Sciatic nerve (tissue), 2 donors: Measurements from ENCODE around the gene AP5Z1. TPM values are rescaled to one million over a fixed set of nuclear protein-coding genes. Genes with fewer than 3 reads are reported as not detected.

Experiments
- ATAC-seq: fragments of 200-7000 bp; cut with Tn5 transposase; one replicate; pipeline ENCODE4 v1.9.1; 2020; ENCODE audit warnings: mild to moderate bottlenecking, moderate library complexity
- DNase-seq: peaks from one replicate; pipeline ENCODE4 v3.0.0-alpha.2; 2020; ENCODE audit warnings: low spot score
- intact Hi-C: fragments of 100-400 bp; cut with DNase I; formaldehyde crosslinking; loops from one replicate; pipeline ENCODE4 v1.14.2; 2022
- total RNA-seq: library from RNA; stranded (reverse); fragmentation: NEBNext Ultra II Directional; extraction: Animal tissue kit (Norgen Biotek cat#: 25700); gene quantifications from one replicate; pipeline ENCODE4 v1.2.1, GENCODE V29; 2021
- donor health status: DM: no; HTN: no; CAD: no.
- donor health status: DM: no; HTN: no; CAD: no.

Gene AP5Z1
- total RNA-seq = 36.2 TPM

GRCh38 chr7:4775250-4775847 is at the start of gene AP5Z1:
AP5Z1 (plus strand) TSS chr7:4775623; CDS start chr7:4775716, 93 bp downstream.
- peak; percentile 99 for ATAC-seq
- intact Hi-C loops = no loop called here
- peak; percentile 98 for DNase-seq

- DNase-seq = no peak
- intact Hi-C loops = no loop called here
- peak; percentile 13 for ATAC-seq
Observed at GRCh38 chr7:4725850-4726450, 49.5 kb upstream of the AP5Z1 start.

- intact Hi-C loops = no loop called here
- ATAC-seq = no peak
- DNase-seq = no peak
Observed at GRCh38 chr7:4726566-4726965, 48.9 kb upstream of the AP5Z1 start.

GRCh38 chr7:4727914-4728705 is 47.3 kb upstream of the AP5Z1 start:
- DNase-seq = no peak
- ATAC-seq = no peak
- intact Hi-C loops = no loop called here

GRCh38 chr7:4729266-4729665 is 46.2 kb upstream of the AP5Z1 start:
- no peak for DNase-seq
- intact Hi-C loops = no loop called here
- ATAC-seq = no peak

GRCh38 chr7:4730276-4730675 is 45.1 kb upstream of the AP5Z1 start:
- intact Hi-C loops = no loop called here
- ATAC-seq (no peak), DNase-seq (no peak)

- no peak for DNase-seq
- ATAC-seq = no peak
- intact Hi-C loops = no loop called here
Observed at GRCh38 chr7:4730971-4731370, 44.5 kb upstream of the AP5Z1 start.

GRCh38 chr7:4731803-4732202 is 43.6 kb upstream of the AP5Z1 start:
- DNase-seq (no peak), ATAC-seq (no peak)
- intact Hi-C loops = no loop called here

- DNase-seq (no peak), ATAC-seq (no peak)
- intact Hi-C loops = no loop called here
Observed at GRCh38 chr7:4733936-4734528, 41.4 kb upstream of the AP5Z1 start.

- DNase-seq (no peak), ATAC-seq (no peak)
- intact Hi-C loops = no loop called here
Observed at GRCh38 chr7:4734587-4735345, 40.7 kb upstream of the AP5Z1 start.

- intact Hi-C loops = no loop called here
- ATAC-seq (no peak), DNase-seq (no peak)
Observed at GRCh38 chr7:4737300-4737699, 38.1 kb upstream of the AP5Z1 start.

GRCh38 chr7:4738711-4739527 is 36.5 kb upstream of the AP5Z1 start:
- DNase-seq = no peak
- ATAC-seq = peak; percentile 51
- intact Hi-C loops = no loop called here

GRCh38 chr7:4739528-4739992 is 35.9 kb upstream of the AP5Z1 start:
- DNase-seq (no peak), ATAC-seq (peak; percentile 2)
- intact Hi-C loops = no loop called here

GRCh38 chr7:4740796-4741195 is 34.6 kb upstream of the AP5Z1 start:
- intact Hi-C loops = no loop called here
- DNase-seq (no peak), ATAC-seq (no peak)

- intact Hi-C loops = no loop called here
- ATAC-seq (peak; percentile 31), DNase-seq (no peak)
Observed at GRCh38 chr7:4742051-4742573, 33.3 kb upstream of the AP5Z1 start.

GRCh38 chr7:4742852-4743251 is 32.6 kb upstream of the AP5Z1 start:
- no peak for ATAC-seq
- intact Hi-C loops = no loop called here
- DNase-seq = no peak

- ATAC-seq = peak; percentile 95
- intact Hi-C loops = no loop called here
- peak; percentile 97 for DNase-seq
Observed at GRCh38 chr7:4744391-4745264, 30.8 kb upstream of the AP5Z1 start.
